Mesothelial cell of epicardium (in vitro differentiated cells): ENCODE measurements around the gene CACNA1I. TPM values are rescaled to one million over a fixed set of nuclear protein-coding genes. Genes with fewer than 3 reads are reported as not detected.

Experiments
- DNase-seq, 2 experiments: peaks; one replicate each; pipeline ENCODE4 v3.0.0; 2021; ENCODE audit warnings: low spot score in 2 of 2; ENCODE audit not compliant: unreplicated experiment in 2 of 2
- H3K27ac Mint-ChIP-seq: 2 replicates; pipeline ENCODE4 v1.8.0; 2021; ENCODE audit warnings: mixed read lengths
- H3K27me3 Mint-ChIP-seq: 2 replicates; pipeline ENCODE4 v1.8.0; 2021; ENCODE audit warnings: low read depth, mixed read lengths
- H3K36me3 Mint-ChIP-seq: 2 replicates; pipeline ENCODE4 v1.8.0; 2021; ENCODE audit warnings: mixed read lengths
- H3K4me1 Mint-ChIP-seq: 2 replicates; pipeline ENCODE4 v1.8.0; 2021; ENCODE audit warnings: mixed read lengths
- H3K4me3 Mint-ChIP-seq: 2 replicates; pipeline ENCODE4 v1.8.0; 2021; ENCODE audit warnings: mild to moderate bottlenecking, moderate library complexity, mixed read lengths
- H3K9me3 Mint-ChIP-seq: 2 replicates; pipeline ENCODE4 v1.8.0; 2021; ENCODE audit warnings: mixed read lengths
- total RNA-seq: library from RNA; stranded (reverse); gene quantifications from 3 replicates; pipeline ENCODE4 v1.2.1, GENCODE V29; 2021
- TF ChIP-seq, protein P1 (sequence below): fragments of 200-600 bp; sonication (generic); IDR thresholded peaks from one replicate; pipeline ENCODE4 v1.5.0; 2021; ENCODE audit warnings: antibody characterized with exemption; ENCODE audit not compliant: unreplicated experiment

CACNA1I gene
- total RNA-seq, 1 donor from 2014 or later: 0.31 TPM

GRCh38 chr22:39641660-39642310 lies 71.2 kb downstream of the CACNA1I start:
- H3K36me3 Mint-ChIP-seq: no peaks in the 10 kb centered on the region
- H3K4me1 Mint-ChIP-seq: no peaks in the 10 kb centered on the region
- H3K9me3 Mint-ChIP-seq: peaks cover 10% of the 10 kb centered on the region
- no peak for DNase-seq
- TF ChIP-seq, protein P1, sequence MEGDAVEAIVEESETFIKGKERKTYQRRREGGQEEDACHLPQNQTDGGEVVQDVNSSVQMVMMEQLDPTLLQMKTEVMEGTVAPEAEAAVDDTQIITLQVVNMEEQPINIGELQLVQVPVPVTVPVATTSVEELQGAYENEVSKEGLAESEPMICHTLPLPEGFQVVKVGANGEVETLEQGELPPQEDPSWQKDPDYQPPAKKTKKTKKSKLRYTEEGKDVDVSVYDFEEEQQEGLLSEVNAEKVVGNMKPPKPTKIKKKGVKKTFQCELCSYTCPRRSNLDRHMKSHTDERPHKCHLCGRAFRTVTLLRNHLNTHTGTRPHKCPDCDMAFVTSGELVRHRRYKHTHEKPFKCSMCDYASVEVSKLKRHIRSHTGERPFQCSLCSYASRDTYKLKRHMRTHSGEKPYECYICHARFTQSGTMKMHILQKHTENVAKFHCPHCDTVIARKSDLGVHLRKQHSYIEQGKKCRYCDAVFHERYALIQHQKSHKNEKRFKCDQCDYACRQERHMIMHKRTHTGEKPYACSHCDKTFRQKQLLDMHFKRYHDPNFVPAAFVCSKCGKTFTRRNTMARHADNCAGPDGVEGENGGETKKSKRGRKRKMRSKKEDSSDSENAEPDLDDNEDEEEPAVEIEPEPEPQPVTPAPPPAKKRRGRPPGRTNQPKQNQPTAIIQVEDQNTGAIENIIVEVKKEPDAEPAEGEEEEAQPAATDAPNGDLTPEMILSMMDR: no peak
- no peak overlapping the region for H3K27ac Mint-ChIP-seq
- H3K27me3 Mint-ChIP-seq: peaks cover 17% of the 10 kb centered on the region
- no peak overlapping the region for H3K4me3 Mint-ChIP-seq

GRCh38 chr22:39643311-39644083 lies 72.9 kb downstream of the CACNA1I start:
- no peak for DNase-seq
- Mint-ChIP-seq H3K27me3 (peaks cover 17% of the 10 kb centered on the region), H3K4me1 (no peaks in the 10 kb centered on the region), H3K27ac (no peak overlapping the region), H3K9me3 (peaks cover 10% of the 10 kb centered on the region), H3K4me3 (no peak overlapping the region), H3K36me3 (no peaks in the 10 kb centered on the region)
- TF ChIP-seq, protein P1: no peak

- H3K4me3 Mint-ChIP-seq: no peak overlapping the region
- H3K4me1 Mint-ChIP-seq: no peaks in the 10 kb centered on the region
- H3K9me3 Mint-ChIP-seq: no peaks in the 10 kb centered on the region
- H3K27ac Mint-ChIP-seq: no peak overlapping the region
- peaks cover 14% of the 10 kb centered on the region for H3K27me3 Mint-ChIP-seq
- no peaks in the 10 kb centered on the region for H3K36me3 Mint-ChIP-seq
- TF ChIP-seq, protein P1: no peak
- no peak for DNase-seq
Measured at GRCh38 chr22:39645532-39645931, 75.0 kb downstream of the CACNA1I start.

DNA sequence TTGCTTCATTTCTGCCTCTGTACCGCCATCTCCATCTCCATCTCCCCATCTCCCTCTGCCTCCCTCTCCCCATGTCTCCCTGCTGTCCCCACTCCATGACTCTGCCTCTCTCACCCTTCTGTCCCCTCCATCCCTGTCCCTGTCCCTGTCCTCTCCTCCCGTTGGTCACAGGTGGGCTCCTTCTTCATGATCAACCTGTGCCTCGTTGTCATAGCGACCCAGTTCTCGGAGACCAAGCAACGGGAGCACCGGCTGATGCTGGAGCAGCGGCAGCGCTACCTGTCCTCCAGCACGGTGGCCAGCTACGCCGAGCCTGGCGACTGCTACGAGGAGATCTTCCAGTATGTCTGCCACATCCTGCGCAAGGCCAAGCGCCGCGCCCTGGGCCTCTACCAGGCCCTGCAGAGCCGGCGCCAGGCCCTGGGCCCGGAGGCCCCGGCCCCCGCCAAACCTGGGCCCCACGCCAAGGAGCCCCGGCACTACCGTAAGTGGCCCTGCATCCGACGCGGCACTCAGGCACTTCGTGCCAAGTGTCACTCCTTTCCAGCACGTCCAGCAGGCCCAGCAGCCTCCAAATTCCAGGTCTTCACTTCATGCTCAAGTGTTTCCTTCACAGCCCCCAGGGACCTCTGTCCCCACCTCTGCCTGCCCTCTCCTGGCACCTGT lies 76.0 kb downstream of the CACNA1I start:
- Mint-ChIP-seq H3K27me3 (peaks cover 10% of the 10 kb centered on the region), H3K4me1 (no peaks in the 10 kb centered on the region), H3K27ac (no peak overlapping the region), H3K36me3 (no peaks in the 10 kb centered on the region), H3K4me3 (no peak overlapping the region), H3K9me3 (no peaks in the 10 kb centered on the region)
- TF ChIP-seq, protein P1: no peak
- no peak for DNase-seq

DNA sequence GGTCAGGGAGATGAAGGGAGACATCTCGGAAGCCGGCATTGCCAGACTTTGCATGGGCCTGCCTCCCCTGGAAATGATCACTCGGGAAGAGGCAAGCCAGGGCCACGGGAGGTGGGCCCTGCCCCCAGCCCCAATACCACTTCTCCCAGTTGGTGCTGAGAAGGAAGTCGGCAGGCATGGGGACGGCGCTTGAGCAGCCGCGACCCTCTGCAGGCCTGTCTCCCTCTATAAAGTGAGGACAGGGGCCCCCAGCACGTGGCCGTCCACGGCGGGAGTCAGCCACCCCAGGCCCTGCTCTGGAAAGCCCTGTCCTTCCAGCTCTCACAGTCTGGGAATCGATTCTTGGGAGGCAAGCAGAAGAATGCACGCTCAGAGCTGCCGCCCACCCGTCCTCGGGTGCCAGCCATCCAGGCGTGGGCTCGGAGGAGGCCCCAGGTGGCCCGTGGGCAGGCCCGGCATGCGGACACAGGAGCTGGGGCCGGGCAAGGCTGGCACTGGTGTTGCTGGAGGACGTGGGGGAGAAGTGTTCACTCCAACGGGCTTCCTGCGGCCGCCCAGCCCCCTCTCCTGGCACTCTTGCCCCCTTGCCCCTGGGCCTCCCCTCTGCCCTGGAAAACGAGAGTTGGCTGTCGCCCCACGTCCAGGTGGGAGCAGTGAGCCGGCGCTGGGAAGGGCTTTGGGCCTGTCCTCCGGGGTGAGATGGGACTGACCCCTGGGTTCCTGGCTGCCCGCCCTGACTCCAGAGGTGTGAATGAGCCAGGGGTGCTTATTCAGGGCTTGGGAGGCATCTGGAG lies 77.5 kb downstream of the CACNA1I start:
- no peak for DNase-seq
- TF ChIP-seq, protein P1: no peak
- Mint-ChIP-seq H3K27me3 (no peaks in the 10 kb centered on the region), H3K4me1 (no peaks in the 10 kb centered on the region), H3K4me3 (no peak overlapping the region), H3K36me3 (no peaks in the 10 kb centered on the region), H3K9me3 (no peaks in the 10 kb centered on the region), H3K27ac (no peak overlapping the region)
